GM13977 (cell line): ENCODE results near the gene LRP8.

Experiments
- DNase-seq: peaks from one replicate; pipeline ENCODE4 v3.0.0; 2012; ENCODE audit warnings: low spot score
- CTCF ChIP-seq: IDR thresholded peaks from 2 replicates; pipeline ENCODE4 v1.5.1; 2012; ENCODE audit warnings: mild to moderate bottlenecking, control low read depth; ENCODE audit not compliant: insufficient read depth; ENCODE audit errors: extremely low read depth, missing control alignments
- in situ Hi-C: fragments of 300-500 bp; cut with MboI; formaldehyde crosslinking; loops from one replicate; pipeline ENCODE4 v1.12.0; 2022; ENCODE audit warnings: low sequenced_read_pairs, low pct_unique_long_range_greater_than_20kb, mixed read lengths, inconsistent platforms; ENCODE audit not compliant: unreplicated experiment

Gene LRP8

GRCh38 chr1:53266038-53266437 lies 61.8 kb downstream of the LRP8 start:
- TF ChIP-seq CTCF: peak; percentile 34
- no peak for DNase-seq
- in situ Hi-C loops: no loop called here

DNA sequence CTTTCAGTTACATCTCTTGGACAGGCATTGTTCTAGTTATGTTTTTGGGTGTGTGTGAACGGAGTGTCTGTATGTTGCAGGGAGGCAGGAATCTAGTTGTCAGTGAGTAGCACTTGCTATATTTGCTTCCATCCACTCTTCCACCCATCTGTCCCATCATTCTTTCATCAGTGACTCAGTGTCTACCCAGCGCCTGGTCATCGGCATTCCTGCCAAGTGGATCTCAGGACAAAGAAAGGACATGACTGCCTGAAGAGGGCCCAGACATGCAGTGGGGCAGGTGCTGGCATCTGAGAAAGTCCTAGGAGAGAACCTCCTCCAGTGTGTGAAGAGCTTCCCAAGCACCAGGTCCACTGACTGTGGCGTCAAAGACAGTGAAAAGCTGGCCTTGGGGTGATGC lies 62.3 kb downstream of the LRP8 start:
- in situ Hi-C loops: no loop called here
- no peak for DNase-seq
- TF ChIP-seq CTCF: no peak

DNA sequence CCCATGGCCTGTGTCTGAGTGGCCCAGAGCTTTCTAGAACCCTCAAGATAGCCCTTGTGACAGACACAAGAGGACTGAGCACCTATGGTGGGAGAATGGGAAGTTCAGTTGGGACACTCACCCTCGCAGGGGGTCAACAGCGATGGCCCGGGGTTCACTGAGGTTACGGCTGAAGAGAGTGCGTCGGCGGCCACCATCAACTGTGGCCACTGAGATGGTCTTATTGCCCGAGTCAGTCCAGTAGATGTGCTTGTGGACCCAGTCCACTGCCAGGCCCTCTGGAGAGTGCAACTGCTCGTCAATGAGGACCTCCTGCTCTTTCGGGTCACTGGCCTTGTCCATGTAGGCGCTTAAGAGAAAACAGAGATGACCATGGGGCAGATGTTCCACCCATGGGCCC lies 63.8 kb downstream of the LRP8 start:
- DNase-seq: no peak
- in situ Hi-C loops: no loop called here
- no peak for TF ChIP-seq CTCF

DNA sequence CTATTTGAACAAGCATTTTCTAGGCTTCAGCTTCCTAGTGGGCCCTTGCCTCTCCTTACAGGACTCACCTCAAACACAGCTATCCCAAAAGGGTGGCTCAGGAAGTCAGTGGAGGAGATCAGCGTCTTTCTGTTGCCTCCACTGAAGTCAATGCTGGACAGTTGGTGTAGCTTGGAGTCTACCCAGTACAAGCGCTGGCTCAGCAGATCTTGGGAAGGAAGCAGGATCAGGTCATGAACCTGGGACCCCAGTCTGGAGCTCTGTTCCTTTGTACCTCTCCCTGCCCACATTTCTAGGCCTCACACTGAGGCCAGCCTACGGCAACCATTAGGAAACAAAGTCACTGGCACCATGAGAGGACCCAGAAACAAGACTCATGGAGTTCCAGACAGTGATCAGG lies 65.9 kb downstream of the LRP8 start:
- no peak for DNase-seq
- TF ChIP-seq CTCF: no peak
- in situ Hi-C loops: no loop called here

DNA sequence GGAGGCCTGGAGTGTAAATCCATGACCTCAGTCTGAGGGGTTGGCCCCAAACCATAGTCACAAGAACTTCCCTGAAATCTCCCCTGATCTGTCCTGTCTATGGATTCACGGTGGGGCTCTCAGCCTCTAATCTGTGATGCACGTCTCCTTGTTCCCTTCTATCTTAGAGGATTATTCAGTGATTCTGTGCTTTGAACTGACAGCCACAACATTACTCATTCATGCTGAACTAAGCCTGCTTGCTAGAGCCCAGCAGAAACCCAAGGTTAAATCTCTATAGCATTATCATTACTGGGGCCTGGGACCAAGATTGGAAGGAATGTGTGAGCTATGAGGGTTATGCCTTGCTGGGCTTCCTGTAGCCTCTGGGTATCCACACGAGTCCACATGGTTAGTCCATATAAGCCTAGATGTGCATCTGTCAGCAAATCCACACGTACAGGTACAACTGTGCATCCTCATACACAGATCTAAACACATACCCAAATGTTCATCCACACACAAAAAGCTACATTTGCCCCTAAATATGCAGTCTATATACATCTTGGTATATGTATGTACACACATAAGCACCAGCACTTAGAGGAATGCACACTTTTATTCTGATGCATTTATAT lies 67.1 kb downstream of the LRP8 start:
- TF ChIP-seq CTCF: no peak
- no peak for DNase-seq
- in situ Hi-C loops: no loop called here

DNA sequence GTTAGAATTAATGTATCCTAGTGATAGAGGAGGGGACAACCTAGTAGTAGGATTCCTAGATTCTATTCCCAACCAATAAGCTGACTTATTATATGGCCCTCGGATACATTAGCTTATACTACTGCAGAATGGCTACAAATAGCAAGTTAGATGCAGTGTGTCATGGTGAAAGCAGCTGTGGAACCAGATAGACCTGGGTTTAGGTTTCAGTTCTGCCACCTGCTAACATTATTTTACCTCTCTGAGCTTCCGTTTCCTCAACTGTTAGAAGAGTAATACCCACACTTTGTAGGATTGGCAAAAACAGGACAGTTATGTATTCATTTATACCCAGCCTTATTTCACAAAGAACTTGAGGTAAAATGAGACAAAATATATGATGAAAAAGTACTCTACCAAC lies 67.9 kb downstream of the LRP8 start:
- no peak for TF ChIP-seq CTCF
- DNase-seq: peak; percentile 26
- in situ Hi-C loops: no loop called here

DNA sequence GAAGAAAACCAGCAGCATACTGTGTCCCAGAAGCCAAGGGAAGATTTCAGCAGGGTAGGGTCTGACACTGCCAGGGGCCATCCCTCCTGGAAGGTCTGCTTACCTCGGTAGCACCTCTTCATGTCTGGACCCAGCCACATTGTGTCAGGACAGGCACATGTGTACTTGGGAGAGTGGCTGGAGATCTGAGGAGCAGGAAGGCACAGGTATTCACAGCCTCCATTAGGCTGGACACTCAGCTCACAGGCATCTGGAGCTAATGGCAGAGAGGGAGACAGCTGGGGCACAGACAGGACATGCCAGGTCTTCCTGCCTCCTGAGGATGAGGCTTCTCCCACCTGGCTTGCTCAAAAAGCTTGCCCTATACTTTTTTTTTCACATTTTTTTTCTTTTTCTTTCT lies 69.7 kb downstream of the LRP8 start:
- in situ Hi-C loops: no loop called here
- DNase-seq: no peak
- TF ChIP-seq CTCF: no peak
